Osteocyte (in vitro differentiated cells): ENCODE measurements around the gene EMILIN2. TPM values are rescaled to one million over a fixed set of nuclear protein-coding genes. Genes with fewer than 3 reads are reported as not detected.

Experiments
- DNase-seq: peaks from one replicate; pipeline ENCODE4 v3.0.0; 2021; ENCODE audit warnings: mixed read lengths; ENCODE audit not compliant: unreplicated experiment; ENCODE audit errors: extremely low spot score
- H3K27ac Mint-ChIP-seq: one replicate; pipeline ENCODE4 v1.8.0; 2021; ENCODE audit warnings: mild to moderate bottlenecking, mixed read lengths; ENCODE audit not compliant: unreplicated experiment
- H3K27me3 Mint-ChIP-seq: one replicate; pipeline ENCODE4 v1.8.0; 2021; ENCODE audit warnings: mixed read lengths; ENCODE audit not compliant: unreplicated experiment
- H3K36me3 Mint-ChIP-seq: one replicate; pipeline ENCODE4 v1.8.0; 2021; ENCODE audit warnings: mixed read lengths; ENCODE audit not compliant: unreplicated experiment
- H3K4me1 Mint-ChIP-seq: one replicate; pipeline ENCODE4 v1.8.0; 2021; ENCODE audit warnings: mixed read lengths; ENCODE audit not compliant: unreplicated experiment
- H3K4me3 Mint-ChIP-seq: one replicate; pipeline ENCODE4 v1.8.0; 2021; ENCODE audit warnings: mild to moderate bottlenecking, moderate library complexity, mixed read lengths; ENCODE audit not compliant: unreplicated experiment
- H3K9me3 Mint-ChIP-seq: one replicate; pipeline ENCODE4 v1.8.0; 2021; ENCODE audit warnings: mixed read lengths; ENCODE audit not compliant: unreplicated experiment
- CTCF ChIP-seq: fragments of 200-600 bp; sonication (generic); IDR thresholded peaks from 2 replicates; pipeline ENCODE4 v1.5.0; 2021; ENCODE audit warnings: antibody characterized with exemption, mild to moderate bottlenecking, moderate library complexity
- total RNA-seq: library from RNA; stranded (reverse); gene quantifications from 2 replicates; pipeline ENCODE4 v1.2.1, GENCODE V29; 2021

The EMILIN2 gene
- total RNA-seq, 1 donor from 2014 or later, result 2.2 TPM

GRCh38 chr18:2908946-2909335 lies 62.1 kb downstream of the EMILIN2 start:
- Mint-ChIP-seq H3K27me3 (no peaks in the 10 kb centered on the region), H3K36me3 (peaks cover 4% of the 10 kb centered on the region), H3K4me1 (peaks cover 5% of the 10 kb centered on the region), H3K27ac (no peak overlapping the region), H3K9me3 (no peaks in the 10 kb centered on the region), H3K4me3 (no peak overlapping the region)
- TF ChIP-seq CTCF, result no peak
- peak; percentile 64 for DNase-seq

- peak; percentile 77 for DNase-seq
- peaks cover 10% of the 10 kb centered on the region for H3K36me3 Mint-ChIP-seq
- no peaks in the 10 kb centered on the region for H3K27me3 Mint-ChIP-seq
- H3K4me1 Mint-ChIP-seq, result peaks cover 5% of the 10 kb centered on the region
- no peak overlapping the region for H3K27ac Mint-ChIP-seq
- TF ChIP-seq CTCF, result no peak
- H3K4me3 Mint-ChIP-seq, result no peak overlapping the region
- no peaks in the 10 kb centered on the region for H3K9me3 Mint-ChIP-seq
Observed at GRCh38 chr18:2909431-2910140, 62.8 kb downstream of the EMILIN2 start.

GRCh38 chr18:2910261-2910660 lies 63.5 kb downstream of the EMILIN2 start:
- Mint-ChIP-seq H3K4me3 (no peak overlapping the region), H3K27me3 (no peaks in the 10 kb centered on the region), H3K4me1 (peaks cover 5% of the 10 kb centered on the region), H3K27ac (no peak overlapping the region), H3K36me3 (peaks cover 10% of the 10 kb centered on the region), H3K9me3 (no peaks in the 10 kb centered on the region)
- TF ChIP-seq CTCF, result no peak
- peak; percentile 75 for DNase-seq

GRCh38 chr18:2910751-2911425 lies 64.1 kb downstream of the EMILIN2 start:
- Mint-ChIP-seq H3K9me3 (no peaks in the 10 kb centered on the region), H3K27ac (no peak overlapping the region), H3K27me3 (no peaks in the 10 kb centered on the region), H3K4me3 (no peak overlapping the region), H3K4me1 (peaks cover 3% of the 10 kb centered on the region), H3K36me3 (peaks cover 8% of the 10 kb centered on the region)
- no peak for TF ChIP-seq CTCF
- peak; percentile 76 for DNase-seq

- Mint-ChIP-seq H3K27me3 (no peaks in the 10 kb centered on the region), H3K36me3 (peaks cover 10% of the 10 kb centered on the region)
- no peak for TF ChIP-seq CTCF
Observed at GRCh38 chr18:2911533-2911932, 64.7 kb downstream of the EMILIN2 start.

More at GRCh38 chr18:2911533-2911932, 64.7 kb downstream of the EMILIN2 start:
- Mint-ChIP-seq H3K4me1 (peaks cover 3% of the 10 kb centered on the region), H3K4me3 (no peak overlapping the region), H3K9me3 (no peaks in the 10 kb centered on the region), H3K27ac (no peak overlapping the region)
- DNase-seq, result peak; percentile 51
